ENCODE data around the gene AGO1. TPM values are rescaled to one million over a fixed set of nuclear protein-coding genes. Genes with fewer than 3 reads are reported as not detected.

AGO1 gene
- total and polyA plus RNA-seq, 2 of the 13 experiments (the other 11 are each of a cell fraction or from before 2014, with no cell fraction given), result 9.2 to 18.6 TPM

DNA sequence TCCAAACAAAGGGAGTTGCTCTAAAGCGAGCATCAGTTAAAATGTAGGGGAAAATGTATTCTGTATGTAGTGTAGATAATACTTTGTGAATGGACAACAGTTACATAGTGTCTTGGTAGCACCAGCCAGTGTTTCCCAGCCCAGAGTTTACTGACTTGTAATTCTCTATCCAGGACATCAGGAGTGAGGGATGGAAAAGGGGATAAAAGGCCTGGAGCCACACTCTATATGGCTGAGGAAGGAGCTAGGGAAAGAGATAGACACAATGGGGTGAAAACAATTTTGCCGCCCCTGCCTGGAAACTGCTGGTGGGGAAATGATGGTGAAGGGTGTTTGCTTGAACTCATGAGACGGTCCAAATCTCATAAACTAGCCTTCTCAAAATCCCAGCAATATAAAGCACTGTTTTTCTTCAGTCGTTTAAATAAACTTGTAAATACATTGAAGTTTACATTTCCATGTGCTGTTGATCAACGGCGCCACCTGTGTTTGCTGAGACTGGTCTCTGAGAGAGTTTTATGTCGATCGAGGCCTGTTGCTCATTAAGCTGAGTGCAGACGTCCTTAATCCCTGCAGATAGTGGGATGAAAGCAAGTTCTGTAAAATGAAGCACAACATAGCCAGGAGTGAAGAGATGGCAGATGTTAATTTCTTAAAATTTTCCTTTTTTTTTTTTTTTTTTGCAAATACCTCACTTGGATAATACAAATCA is 27.9 kb upstream of the AGO1 start:
- ChIA-PET CTCF (ENCODE audit: low intra/inter-chr PET ratio, low total read pairs) (no interaction called here), POLR2A (no interaction called here)
- no peaks in the 10 kb centered on the region for H3K4me1 ChIP-seq (ENCODE audit: insufficient read depth, low read length)
- 77% methylated on average over 9 of the region's 9 CpGs for WGBS (ENCODE audit: low lambda C conversion rate)
- H3K27me3 ChIP-seq (ENCODE audit: control insufficient read depth in 1 of 2, insufficient read depth in 2 of 2, low read length in 2 of 2), result no peaks in the 10 kb centered on the region
- H3K27ac ChIP-seq (ENCODE audit: extremely low read length, insufficient read depth, low read length), result no peak overlapping the region
- peaks cover 4 to 6% of the 10 kb centered on the region in 2 experiments for H3K36me3 ChIP-seq (replicated peaks in 1 of 2; ENCODE audit: control insufficient read depth in 1 of 2, insufficient read depth in 2 of 2, low read length in 2 of 2)
- no peak overlapping the region for H3K9ac ChIP-seq (ENCODE audit: insufficient read depth, low read depth, low read length)
- H2AFZ ChIP-seq (ENCODE audit: low read length), result no peak overlapping the region
- no peaks in the 10 kb centered on the region for H3K9me3 ChIP-seq (ENCODE audit: low read length)
- no peak overlapping the region for H3K4me2 ChIP-seq (ENCODE audit: low read depth, low read length)
- no peak for FAIRE-seq
- BruUV-seq (replicated peaks), result no TSS peak
- in situ Hi-C loops (cut with HindIII; ENCODE audit: extremely low pct_ligation_motif_present, low pct_unique_long_range_greater_than_20kb) (no loop called here), intact Hi-C loops (cut with micrococcal nuclease; ENCODE audit: unreplicated experiment) (no loop called here)
- H3K79me2 ChIP-seq (ENCODE audit: insufficient read depth, low read length), result no peaks in the 10 kb centered on the region
- H3K4me3 ChIP-seq (replicated peaks in 1 of 3; ENCODE audit: insufficient read depth in 1 of 3, low read depth in 2 of 3, low read length in 3 of 3), result no peak overlapping the region
- ATAC-seq, result no peak
- no peaks in the 10 kb centered on the region; the same call in 1 of the 2 replicates for H4K20me1 ChIP-seq (ENCODE audit: insufficient read depth, low read length)
- DNase-seq (ENCODE audit: low spot score), result no peak
- no peak for TF ChIP-seq MZF1 (CRISPR knock-in tag; IDR thresholded peaks at IDR 0.05; ENCODE audit: borderline replicate concordance)
- TF ChIP-seq, protein P1, sequence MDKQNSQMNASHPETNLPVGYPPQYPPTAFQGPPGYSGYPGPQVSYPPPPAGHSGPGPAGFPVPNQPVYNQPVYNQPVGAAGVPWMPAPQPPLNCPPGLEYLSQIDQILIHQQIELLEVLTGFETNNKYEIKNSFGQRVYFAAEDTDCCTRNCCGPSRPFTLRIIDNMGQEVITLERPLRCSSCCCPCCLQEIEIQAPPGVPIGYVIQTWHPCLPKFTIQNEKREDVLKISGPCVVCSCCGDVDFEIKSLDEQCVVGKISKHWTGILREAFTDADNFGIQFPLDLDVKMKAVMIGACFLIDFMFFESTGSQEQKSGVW (CRISPR knock-in tag; IDR thresholded peaks at IDR 0.05; ENCODE audit: borderline replicate concordance), result no peak
- TF ChIP-seq TBX2 (CRISPR knock-in tag; IDR thresholded peaks at IDR 0.05; ENCODE audit: borderline replicate concordance), result no peak
- no peak for TF ChIP-seq TBL1XR1 (IDR thresholded peaks at IDR 0.05; ENCODE audit: borderline replicate concordance, low read length, partially characterized antibody)
- no peak for TF ChIP-seq ESRRA (CRISPR knock-in tag; IDR thresholded peaks at IDR 0.05; ENCODE audit: low read depth)
- TF ChIP-seq ZNF546 (CRISPR knock-in tag; conservative IDR thresholded peaks at IDR 0.05), result no peak
- no peak for TF ChIP-seq ZNF101 (CRISPR knock-in tag; IDR thresholded peaks at IDR 0.05; ENCODE audit: borderline replicate concordance, low read depth)
- no peak for TF ChIP-seq SMAD9 (CRISPR knock-in tag; IDR thresholded peaks at IDR 0.05)
- TF ChIP-seq GLI4 (CRISPR knock-in tag; IDR thresholded peaks at IDR 0.05; ENCODE audit: borderline replicate concordance), result no peak
- TF ChIP-seq RARG (CRISPR knock-in tag; IDR thresholded peaks at IDR 0.05; ENCODE audit: low read depth), result no peak
- no peak for TF ChIP-seq ZNF484 (CRISPR knock-in tag; IDR thresholded peaks at IDR 0.05; ENCODE audit: borderline replicate concordance, low read depth)
- TF ChIP-seq RCOR2 (CRISPR knock-in tag; IDR thresholded peaks at IDR 0.05), result no peak
- TF ChIP-seq ZNF841 (CRISPR knock-in tag; IDR thresholded peaks at IDR 0.05; ENCODE audit: borderline replicate concordance), result no peak
- TF ChIP-seq TRIM24 (CRISPR knock-in tag; IDR thresholded peaks at IDR 0.05), result no peak
- TF ChIP-seq MIER2 (CRISPR knock-in tag; IDR thresholded peaks at IDR 0.05), result no peak
- TF ChIP-seq TRAFD1 (CRISPR knock-in tag; IDR thresholded peaks at IDR 0.05; ENCODE audit: borderline replicate concordance), result no peak
